TTC549 (cell line): ENCODE results near the gene KLHDC2.
"Not testable (repeated sequence)": the region's sequence is repeated elsewhere in the genome, so short reads cannot be mapped to it uniquely, and the experiment has no call there.

Source experiments
- FAIRE-seq: peaks from 2 replicates; lab custom pipeline; 2012; peaks lifted over from hg19 to GRCh38; lab: Jason Lieb, UNC

Gene KLHDC2, protein sequence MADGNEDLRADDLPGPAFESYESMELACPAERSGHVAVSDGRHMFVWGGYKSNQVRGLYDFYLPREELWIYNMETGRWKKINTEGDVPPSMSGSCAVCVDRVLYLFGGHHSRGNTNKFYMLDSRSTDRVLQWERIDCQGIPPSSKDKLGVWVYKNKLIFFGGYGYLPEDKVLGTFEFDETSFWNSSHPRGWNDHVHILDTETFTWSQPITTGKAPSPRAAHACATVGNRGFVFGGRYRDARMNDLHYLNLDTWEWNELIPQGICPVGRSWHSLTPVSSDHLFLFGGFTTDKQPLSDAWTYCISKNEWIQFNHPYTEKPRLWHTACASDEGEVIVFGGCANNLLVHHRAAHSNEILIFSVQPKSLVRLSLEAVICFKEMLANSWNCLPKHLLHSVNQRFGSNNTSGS

DNA sequence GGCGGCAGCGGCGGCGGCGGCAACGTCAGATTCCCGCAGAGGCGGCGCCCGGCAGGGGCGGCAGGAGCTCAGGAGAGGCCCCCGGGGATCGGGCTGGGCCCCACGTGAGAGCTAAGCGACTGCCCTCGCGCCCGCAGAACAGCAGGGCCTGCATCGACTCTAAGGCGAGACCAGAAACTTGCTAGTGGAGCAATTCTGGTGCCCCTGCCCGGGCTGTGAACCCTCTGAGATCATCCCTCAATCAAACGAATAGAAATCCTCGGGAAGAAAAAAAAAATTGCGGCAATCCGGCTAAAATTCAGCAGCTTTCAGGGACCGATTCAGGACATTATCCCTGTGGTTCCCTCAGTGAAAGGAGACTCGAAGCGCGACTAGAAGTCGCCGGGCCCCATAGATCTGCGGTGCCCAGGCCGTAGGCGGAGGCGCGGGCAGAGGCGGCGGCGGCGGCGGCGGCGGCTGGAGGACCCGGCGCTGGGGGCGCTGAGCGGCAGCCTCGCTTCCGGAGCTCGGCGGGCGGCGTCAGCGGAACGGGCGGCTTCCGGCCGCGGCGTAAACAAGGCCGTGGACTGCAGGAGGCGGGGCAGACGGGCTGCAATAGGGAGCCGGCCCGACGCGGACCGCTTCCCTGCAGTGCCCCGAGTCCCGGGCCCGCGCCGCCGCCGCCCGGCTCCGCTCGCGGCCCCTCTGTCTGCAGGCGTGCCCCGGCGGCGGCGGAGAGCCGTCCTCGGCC is at the start of gene KLHDC2:
Gene KLHDC2 (plus strand): TSS at position 583 of the 730 bp plus-strand sequence. CDS start 316 bp downstream, outside the sequence.
- no peak for FAIRE-seq

DNA sequence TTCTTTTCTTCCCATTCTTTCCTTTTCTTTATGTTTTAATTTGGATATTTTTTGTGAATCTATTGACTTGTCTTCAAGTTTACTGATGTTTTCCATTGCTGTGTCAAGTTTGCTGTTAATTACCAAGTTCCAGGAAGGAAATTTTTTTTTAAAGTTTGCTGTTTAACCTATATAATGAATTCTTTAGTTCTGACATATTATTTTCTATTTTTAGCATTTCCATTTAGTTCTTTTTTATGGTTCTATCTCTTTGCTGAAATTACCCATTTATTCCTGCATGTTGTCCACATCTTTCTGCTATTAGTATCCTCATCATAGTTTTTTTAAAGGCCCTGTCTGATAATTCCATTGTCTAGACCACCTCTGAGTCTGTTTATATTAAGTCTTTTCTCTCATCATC is 47.2 kb upstream of the KLHDC2 start:
- FAIRE-seq = no peak

DNA sequence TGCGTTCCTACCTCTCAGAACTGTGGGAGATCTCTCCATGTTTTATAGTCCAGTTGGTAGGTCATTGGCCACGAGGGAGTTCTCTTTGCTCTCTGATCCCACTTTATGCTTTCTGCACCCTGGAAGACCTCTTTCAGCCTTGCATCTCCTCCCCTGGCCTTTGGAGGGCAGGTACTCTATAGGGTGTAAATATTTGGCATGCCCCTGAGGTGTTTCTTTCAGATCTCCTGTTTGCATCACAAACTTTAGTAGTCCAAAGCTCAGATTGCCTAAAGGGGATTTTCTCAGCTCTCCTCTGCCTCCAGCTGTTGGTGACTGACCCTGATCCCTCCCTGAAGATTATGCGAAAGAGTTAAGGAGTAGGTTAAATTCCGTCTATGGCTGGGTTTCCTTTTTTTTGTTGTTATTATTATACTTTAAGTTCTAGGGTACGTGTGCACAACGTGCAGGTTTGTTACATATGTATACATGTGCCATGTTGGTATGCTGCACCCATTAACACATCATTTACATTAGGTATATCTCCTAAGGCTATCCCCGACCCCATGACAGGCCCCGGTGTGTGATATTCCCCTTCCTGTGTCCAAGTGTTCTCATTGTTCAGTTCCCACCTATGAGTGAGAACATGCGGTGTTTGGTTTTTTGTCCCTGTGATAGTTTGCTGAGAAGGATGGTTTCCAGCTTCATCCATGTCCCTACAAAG is 46.1 kb upstream of the KLHDC2 start:
- FAIRE-seq = not testable (repeated sequence)

DNA sequence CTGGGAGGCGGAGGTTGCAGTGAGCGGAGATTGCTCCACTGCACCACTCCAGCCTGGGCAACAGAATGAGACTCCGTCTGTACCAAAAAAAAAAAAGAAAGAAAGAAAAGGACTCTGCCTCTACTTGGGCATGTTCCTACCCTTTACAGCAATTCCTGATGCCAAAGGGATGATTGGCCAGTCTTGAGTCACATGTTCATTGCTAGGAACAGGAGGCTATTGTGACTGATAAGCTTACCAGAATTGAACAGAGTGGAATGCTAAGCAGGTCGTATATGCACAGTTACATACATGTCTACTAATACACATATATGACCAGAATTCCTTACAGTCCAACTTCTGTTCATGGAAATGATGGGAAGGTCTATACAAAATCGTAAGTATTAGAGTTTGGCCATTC is 40.8 kb upstream of the KLHDC2 start:
- no peak for FAIRE-seq

DNA sequence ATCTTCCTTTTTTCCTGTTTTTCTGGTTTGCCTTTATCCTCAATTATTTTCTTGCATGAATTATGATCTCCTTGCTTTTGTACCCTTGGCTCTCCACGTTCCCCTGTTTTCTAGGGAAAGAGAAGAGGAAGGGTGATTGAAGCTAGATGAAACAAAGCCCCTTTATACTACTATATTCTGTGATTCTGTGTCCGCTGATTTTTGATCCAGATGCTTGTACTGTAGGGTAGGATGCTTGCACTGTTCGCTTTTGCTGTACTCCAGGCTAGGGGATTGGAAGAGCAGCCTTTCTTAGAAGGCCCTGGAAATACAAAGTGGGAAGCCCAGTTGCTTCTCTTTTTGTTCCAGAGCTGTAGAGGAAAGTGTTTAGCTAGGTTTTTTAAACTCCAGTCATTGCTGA is 35.1 kb upstream of the KLHDC2 start:
- no peak for FAIRE-seq

DNA sequence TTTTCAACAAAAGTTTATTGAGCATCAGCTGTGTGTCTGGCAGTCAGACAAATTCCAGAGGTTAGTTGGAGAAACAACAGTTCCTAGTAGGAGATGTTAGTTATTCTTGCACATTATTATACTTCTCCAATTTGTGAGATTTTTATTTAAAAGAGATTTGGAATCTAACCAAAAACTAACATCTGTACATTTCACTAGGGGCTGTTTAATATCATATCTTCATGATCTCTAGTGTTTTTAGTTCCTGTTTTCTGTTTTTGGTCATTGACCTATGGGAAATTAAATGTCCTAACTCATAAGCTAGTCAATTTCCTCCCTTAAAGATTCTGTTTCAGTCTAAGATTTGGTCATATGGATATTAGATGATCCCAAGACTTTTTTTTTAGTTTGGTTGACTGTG is 34.1 kb upstream of the KLHDC2 start:
- no peak for FAIRE-seq

DNA sequence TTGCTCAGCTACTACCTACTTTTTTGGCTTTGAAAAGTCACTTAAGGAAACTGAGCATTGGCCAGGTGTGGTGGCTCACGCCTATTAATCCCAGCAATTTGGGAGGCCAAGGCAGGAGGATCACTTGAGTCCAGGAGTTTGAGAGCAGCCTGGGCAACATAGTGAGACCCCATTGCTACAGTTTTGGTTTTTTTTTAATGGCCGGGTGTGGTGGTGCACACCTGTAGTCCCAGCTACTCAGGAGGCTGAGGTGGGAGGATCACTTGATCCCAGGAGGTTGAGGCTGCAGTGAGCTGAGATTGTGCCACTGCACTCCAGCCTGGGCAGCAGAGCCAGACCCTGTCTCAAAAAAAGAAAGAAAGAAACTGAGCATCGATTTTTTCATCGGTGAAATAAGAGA is 32.3 kb upstream of the KLHDC2 start:
- not testable (repeated sequence) for FAIRE-seq

DNA sequence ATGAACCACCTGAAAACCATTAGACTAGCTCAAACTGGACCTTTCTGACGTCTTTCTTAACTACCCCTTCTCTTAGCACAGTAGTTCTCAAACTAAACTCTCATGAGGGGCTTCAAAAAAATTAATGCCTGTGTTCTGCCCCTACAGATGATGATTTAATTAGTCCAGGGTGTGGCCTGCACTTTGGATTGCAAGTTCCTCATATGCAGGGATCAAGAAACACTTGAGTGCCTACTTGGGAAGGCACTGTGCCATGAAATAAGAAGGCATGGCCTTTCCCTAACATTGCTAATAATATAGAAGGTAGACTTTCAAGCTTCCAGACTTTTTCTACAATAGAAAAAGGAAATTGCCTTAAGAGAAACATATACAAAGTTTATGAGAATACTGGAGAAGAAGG is 22.8 kb upstream of the KLHDC2 start:
- no peak for FAIRE-seq

DNA sequence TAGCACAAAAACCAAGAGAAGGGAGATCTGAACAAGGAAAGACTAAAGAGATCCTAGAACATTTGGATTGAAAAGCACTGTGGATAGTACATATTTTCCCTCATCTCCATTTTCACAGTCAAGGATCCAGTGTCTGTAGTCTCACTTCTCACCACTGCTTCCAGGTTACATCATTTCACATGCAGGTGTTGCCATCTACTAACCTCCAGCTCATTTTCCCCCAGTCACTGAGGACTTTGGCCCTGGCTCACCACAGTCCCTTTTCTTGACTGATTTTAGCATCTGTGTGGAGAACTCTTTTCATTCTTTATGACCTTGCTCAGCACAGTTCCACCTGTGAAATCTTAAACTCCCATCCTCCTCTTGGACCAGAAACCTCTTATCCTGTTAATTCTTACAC is 21.5 kb upstream of the KLHDC2 start:
- not testable (repeated sequence) for FAIRE-seq

DNA sequence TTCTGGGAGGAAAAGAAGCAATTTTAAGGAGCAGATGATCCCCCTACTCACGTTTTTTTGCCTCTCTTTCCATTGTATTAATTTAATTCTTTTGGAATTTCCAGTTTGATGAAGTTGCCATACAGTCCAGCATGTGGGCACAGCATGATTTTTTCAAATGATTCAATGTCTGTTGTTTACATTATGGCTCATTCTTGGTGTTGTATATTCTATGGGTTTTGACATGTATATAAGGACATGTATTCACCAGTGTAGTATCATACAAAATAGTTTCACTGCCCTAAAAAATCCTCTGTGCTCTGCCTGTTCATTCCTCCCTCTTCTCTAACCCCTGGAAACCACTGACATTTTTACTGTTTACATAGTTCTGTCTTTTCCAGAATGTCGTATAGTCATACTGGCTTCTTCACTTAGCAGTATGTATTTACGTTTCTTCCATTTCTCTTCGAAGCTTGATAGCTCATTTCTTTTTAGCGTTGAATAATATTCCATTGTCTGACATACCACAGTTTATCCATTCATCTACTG is 13.3 kb upstream of the KLHDC2 start:
- FAIRE-seq = no peak

DNA sequence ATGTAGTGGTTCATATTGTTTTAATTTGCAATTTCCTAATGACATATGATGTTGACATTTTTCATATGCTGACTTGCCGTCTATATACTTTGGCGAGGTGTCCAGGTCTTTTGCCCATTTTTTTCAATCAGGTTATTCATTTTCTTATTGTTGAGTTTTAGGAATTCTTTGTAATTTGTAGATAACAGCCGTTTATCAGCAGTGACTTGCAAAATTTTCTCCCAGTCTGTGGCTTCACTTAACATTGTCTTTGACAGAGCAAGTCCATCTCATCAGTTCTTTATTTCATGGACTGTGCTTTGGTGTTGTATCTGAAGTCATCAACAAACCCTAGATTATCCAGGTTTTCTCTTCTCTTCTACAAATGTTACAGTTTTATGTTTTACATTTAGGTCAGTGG is 12.6 kb upstream of the KLHDC2 start:
- FAIRE-seq = no peak

DNA sequence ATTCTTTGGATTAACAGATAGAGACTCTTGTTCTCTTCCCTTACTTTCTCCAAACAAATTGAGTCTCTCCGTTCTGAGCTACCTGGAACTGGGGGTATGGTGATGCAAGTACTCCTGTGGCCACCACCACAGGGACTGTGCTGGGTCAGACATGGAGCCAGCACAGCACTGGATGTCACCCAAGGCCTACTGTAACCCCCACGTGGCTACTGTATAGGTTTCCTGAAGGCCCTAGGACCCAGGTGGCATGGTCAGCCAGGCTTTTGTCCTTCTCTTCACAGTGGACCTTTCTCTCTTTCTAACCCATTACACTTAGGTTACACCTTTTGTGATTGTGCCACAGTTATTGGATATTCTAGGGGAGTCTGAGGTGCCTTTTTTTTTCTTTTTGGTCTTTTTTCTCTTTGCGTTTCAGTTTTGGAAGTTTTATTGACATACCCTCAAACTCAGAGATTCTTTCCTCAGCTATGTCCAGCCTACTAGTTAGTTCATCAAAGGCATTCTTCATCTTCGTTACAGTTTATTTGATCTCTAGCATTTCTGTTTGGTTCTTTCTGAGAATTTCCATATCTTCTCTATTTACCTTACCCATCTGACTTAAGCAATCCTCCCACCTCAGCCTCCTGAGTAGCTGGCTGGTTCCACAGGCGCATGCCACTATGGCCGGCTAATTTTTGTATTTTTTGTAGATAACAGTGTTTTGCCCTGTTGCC is 6.0 kb upstream of the KLHDC2 start:
- no peak for FAIRE-seq

DNA sequence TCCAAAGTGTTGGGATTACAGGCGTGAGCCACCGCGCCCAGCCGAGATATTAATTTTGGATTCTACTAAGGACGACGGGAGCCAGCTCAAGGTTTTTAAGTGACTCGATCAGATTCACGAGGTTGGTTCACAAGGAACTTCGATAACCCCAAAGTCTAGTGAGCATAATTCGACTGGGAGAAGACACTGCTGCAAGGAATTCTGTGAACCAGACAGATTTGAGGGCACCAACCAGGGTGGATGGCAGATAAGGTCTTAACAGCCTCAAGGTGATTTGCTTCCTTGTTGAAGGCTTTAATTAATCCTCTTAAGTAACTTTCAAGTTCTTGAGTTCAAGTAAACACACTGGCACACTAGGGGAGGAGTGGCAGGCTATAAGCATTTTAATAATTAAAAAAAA is 1.1 kb upstream of the KLHDC2 start:
- FAIRE-seq = no peak

DNA sequence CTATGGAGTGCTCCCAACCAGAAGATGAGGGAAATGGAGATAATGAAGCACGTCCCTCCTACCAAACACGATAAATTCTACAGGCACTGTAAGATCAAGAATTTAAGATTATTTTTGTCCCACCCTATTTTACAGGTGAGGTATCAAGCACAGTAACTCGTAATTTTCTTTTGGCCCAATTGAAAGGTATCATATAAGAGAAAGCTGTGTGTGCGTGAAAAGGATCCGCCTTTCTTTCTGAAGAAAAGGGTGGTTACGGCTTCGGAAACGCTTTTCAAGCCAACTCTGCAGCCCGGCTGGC is 733 bp upstream of the KLHDC2 start:
- FAIRE-seq = no peak

DNA sequence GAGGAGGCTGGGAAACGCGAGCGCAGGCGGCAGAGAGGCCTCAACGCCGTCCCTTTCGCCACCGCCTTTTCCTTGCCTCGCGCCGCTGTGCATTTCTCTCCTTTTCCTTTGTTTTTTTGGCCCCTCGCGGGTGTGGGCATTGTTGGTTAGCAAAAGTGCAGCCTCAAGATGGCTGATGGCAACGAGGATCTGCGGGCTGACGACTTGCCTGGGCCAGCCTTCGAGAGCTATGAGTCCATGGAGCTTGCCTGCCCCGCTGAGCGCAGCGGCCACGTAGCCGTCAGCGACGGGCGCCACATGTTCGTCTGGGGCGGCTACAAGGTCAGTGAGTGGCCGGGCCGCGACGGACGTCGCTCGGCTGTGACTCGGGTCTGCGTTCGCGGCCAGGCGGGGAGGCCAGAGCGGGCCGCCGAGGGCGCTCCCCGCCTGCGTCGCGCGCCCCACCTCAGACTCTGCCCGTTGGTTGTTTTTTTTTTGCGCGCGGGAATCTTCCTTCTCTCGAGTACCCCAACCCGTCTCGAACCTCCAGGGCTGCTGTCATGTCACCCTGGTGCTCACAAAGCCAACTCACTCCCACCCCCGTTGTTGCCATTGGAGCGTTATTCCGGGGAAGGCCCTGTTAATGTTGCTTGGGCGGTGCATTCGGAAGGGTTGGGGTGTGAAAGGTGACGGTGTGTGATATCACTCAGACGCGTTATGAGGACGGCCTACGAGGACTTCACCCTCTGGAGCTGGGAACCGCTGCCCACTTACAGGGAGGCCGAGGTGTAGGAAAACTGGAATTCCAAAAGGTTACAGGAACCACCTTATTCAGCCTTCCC is 558 bp downstream of the KLHDC2 start:
- no peak for FAIRE-seq

DNA sequence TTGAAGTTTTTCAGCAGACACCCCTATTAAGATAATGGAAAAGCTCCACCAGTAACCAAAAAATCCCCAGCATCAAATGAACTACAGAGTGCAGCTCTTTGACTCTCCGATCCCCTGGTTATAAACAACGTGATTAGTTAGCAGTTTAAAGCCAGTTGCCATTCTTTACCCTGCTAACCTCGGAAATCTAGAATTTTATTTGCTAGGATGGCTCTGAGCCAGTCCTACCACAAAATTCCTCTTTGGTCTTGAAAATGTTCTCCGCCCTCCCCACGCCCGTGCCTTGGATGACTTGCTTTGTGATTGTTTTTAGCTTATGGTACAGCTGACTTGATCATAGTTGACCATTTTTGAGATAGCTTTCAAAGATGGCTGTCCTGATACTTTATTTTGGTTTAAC is 1.2 kb downstream of the KLHDC2 start:
- FAIRE-seq = no peak

DNA sequence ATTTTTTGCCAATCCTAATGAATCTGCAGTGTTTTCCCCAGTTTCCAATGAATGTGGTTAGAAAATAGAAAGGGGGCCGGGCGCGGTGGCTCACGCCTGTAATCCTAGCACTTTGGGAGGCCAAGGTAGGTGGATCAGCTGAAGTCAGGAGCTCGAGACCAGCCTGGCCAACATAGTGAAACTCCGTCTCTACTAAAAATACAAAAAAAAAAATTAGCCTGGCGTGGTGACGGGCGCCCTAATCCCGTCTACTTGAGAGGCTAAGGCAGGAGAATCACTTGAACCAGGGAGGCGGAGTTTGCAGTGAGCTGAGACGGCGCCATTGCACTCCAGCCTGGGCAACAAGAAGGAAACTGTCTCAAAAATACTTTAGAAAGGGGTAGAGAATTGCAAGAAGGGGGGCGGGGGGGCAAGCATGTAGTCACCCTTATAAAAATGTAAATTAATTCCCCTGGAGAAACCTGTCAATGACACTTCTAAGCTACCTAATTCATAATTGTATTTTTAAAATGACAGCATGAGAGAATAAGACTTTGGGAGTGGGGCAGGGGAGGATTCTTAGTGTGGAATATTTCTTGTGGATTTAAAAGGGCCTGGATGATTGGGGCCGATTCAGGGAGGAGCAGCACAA is 1.7 kb downstream of the KLHDC2 start:
- no peak for FAIRE-seq

DNA sequence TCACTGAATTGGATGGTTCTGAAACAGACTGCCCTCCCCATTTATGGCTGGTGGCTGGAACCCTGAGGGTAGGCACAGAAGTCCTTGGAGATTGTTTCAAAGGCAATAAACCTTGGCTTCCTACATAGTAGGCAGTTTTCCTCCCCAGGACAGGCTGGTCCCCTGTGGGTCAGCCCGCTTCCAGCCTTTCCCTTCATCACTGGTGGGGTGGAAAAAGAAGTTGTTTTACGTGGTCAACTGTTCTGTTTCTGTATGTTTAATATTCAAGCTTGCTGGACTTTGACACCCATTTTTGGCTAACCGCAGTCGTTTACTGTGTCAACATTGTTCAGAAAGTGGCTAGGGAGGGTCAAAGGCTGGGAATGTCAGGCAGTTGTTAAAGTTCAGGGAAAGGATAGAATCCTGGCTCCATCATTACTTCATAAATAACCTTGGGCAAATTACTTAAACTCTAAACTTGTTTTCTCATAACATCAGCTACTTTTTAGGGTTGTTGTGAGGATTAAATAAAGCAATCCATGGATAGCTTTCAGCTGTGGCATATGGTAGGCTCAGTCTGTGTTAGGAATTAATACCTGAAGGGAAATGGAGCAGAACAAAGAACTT is 2.4 kb downstream of the KLHDC2 start:
- no peak for FAIRE-seq

DNA sequence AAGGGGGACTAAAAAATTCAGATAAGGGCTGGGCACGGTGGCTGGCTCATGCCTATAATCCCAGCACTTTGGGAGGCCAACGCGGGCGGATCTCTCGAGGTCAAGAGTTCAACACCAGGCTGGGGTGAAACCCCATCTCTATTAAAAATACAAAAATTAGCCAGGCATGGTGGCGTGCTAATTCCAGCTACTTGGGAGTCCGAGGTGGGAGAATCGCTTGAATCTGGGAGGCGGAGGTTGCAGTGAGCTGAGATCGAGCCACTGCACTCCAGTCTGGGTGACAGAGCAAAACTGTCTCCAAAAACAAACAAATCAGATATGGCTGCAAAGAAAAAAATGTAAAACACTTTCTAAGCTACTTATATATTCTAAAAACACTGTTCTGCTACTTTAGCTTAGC is 3.7 kb downstream of the KLHDC2 start:
- FAIRE-seq = not testable (repeated sequence)

DNA sequence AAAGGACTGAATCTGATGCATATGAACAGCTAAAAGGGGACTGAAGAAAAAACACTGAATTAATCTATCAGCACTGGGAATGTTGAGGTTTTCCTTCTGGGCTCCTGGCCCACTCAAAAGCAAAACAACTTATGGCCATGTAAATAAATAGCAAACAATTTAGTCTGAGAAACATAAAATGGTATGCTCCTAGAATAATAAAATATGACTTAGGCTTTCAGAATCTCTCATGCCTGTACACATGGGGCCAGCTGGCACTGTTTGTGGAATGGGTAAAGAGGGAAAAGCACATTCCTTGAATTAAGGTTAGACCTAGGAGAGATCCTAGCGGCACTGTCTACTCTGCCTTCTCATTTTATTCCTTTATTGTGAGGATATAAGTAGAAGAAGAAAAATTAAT is 6.2 kb downstream of the KLHDC2 start:
- FAIRE-seq = no peak

DNA sequence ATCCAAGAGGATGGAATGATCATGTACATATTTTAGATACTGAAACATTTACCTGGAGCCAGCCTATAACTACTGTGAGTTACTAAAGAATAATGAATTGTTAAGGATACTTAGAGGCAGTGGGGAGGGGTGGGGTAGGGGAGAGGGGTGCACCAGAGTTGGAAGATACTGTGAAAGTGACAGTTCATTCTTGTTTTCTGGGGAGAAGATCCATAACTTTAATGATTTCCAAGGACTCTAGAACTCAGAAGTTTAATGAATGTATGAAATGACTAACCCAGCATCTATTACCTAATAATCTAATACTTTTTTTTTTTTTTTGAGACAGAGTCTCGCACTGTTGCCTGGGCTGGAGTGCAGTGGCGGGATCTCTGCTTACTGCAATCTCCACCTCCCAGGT is 10.5 kb downstream of the KLHDC2 start:
- FAIRE-seq = no peak
